WERI-Rb-1 (cell line): ENCODE data around the gene KRT36.

Experiments used
- DNase-seq: peaks from one replicate; pipeline ENCODE4 v3.0.0-alpha.2; 2020
- H3K27ac ChIP-seq: fragments of 250-450 bp; sonication (Bioruptor Pico); 2 replicates; pipeline ENCODE4 v1.5.1; 2020; ENCODE audit warnings: mild to moderate bottlenecking, moderate library complexity
- H3K27me3 ChIP-seq: fragments of 250-450 bp; sonication (Bioruptor Pico); 2 replicates; pipeline ENCODE4 v1.5.1; 2021; ENCODE audit warnings: mild to moderate bottlenecking, low read depth, moderate library complexity; ENCODE audit not compliant: insufficient read depth, severe bottlenecking
- H3K36me3 ChIP-seq: fragments of 250-450 bp; sonication (Bioruptor Pico); 2 replicates; pipeline ENCODE4 v1.5.1; 2020; ENCODE audit warnings: mild to moderate bottlenecking, moderate library complexity
- H3K4me3 ChIP-seq: 2 replicates; pipeline ENCODE4 v1.5.1; 2011; ENCODE audit warnings: low read depth, mild to moderate bottlenecking, control low read depth, low read length
- H3K9me3 ChIP-seq: fragments of 250-450 bp; sonication (Bioruptor Pico); 2 replicates; pipeline ENCODE4 v1.5.1; 2021; ENCODE audit warnings: mild to moderate bottlenecking, moderate library complexity; ENCODE audit not compliant: severe bottlenecking
- TF ChIP-seq, protein P1 (sequence below): IDR thresholded peaks from 2 replicates; pipeline ENCODE4 v1.5.1; 2011; ENCODE audit warnings: low read depth, mild to moderate bottlenecking, control low read depth, inconsistent platforms, low read length

The KRT36 gene

DNA sequence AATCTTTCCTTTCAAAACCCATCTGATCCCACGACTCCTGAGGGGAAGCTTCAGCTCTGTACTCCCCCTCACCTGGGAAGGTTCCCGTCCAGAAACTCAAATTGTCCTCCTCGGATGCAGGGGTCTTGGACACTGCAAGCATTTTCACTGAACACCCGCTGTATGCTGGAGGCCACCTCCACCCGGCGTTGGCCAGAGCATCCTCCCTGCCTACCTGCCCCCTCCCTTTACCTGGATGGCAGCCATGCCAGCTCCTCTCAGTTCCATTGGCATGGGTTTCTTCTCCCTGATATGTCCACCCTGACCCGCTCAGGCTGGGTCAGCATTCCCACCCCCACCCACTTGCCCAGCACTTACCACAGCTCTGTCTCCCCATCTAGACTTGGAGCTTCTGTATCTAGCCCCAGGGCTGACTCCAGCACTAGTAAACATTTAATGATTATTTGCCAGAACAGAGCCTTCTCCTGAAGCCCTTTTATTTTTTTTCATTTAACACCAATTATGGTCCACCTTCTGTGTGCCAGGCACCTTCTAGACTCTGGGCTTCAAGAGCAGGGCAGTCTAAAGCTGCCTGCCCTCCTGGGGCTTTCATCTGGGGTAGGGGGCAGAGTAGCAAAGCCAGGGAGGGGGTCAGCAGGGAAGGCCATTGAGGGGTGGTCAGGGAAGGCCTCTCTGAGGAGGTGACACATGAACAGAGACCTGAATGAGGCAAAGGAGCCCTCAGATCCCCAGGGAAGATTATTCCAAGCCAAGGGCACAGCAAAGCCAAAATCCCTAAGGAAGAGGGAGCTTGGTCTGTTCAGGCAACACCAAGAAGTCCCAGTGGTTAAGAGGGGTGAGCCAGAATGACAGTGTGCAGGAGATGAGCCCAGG is 47.3 kb upstream of the KRT36 start:
- Histone ChIP-seq H3K27me3 (no peaks in the 10 kb centered on the region), H3K36me3 (no peaks in the 10 kb centered on the region), H3K4me3 (no peak overlapping the region), H3K9me3 (peaks cover 2% of the 10 kb centered on the region), H3K27ac (no peak overlapping the region)
- TF ChIP-seq, protein P1, sequence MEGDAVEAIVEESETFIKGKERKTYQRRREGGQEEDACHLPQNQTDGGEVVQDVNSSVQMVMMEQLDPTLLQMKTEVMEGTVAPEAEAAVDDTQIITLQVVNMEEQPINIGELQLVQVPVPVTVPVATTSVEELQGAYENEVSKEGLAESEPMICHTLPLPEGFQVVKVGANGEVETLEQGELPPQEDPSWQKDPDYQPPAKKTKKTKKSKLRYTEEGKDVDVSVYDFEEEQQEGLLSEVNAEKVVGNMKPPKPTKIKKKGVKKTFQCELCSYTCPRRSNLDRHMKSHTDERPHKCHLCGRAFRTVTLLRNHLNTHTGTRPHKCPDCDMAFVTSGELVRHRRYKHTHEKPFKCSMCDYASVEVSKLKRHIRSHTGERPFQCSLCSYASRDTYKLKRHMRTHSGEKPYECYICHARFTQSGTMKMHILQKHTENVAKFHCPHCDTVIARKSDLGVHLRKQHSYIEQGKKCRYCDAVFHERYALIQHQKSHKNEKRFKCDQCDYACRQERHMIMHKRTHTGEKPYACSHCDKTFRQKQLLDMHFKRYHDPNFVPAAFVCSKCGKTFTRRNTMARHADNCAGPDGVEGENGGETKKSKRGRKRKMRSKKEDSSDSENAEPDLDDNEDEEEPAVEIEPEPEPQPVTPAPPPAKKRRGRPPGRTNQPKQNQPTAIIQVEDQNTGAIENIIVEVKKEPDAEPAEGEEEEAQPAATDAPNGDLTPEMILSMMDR: no peak
- DNase-seq: no peak

DNA sequence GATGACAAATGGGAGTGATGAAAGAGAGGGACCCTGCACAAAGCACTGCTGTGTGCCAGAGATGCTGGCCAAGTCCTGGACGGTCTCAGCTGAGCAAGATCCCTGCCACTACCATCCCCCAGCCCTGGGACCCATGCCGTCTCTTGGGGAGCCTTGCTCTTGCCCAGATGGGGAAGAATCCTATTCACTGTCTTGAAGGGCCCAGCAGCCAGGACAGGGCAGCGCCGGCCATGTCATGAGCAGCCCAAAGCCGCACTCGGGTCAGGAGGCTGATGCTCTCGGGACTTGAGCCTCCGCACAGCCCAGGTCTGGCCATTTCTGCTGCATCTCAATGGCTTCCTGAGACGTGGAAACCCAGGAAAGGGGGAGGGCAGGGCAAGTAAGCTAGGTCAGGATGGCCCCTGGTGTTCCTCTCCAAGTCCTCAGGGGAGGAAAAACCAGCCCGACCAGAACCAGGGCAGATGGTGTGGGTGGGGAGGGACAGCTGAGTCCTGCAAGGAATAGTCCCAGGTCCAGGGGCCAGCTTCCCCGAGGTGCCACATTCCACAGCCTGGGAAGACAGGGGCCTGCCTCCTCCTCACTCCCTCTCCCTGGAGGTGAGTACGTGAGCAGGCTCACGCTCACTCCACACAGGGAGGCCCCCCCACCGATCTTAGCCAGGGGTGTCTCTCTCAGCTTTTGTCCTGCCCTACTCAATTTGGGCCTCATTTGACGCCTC is 46.2 kb upstream of the KRT36 start:
- Histone ChIP-seq H3K36me3 (no peaks in the 10 kb centered on the region), H3K27ac (no peak overlapping the region), H3K9me3 (no peaks in the 10 kb centered on the region), H3K4me3 (no peak overlapping the region), H3K27me3 (no peaks in the 10 kb centered on the region)
- TF ChIP-seq, protein P1: no peak
- no peak for DNase-seq

DNA sequence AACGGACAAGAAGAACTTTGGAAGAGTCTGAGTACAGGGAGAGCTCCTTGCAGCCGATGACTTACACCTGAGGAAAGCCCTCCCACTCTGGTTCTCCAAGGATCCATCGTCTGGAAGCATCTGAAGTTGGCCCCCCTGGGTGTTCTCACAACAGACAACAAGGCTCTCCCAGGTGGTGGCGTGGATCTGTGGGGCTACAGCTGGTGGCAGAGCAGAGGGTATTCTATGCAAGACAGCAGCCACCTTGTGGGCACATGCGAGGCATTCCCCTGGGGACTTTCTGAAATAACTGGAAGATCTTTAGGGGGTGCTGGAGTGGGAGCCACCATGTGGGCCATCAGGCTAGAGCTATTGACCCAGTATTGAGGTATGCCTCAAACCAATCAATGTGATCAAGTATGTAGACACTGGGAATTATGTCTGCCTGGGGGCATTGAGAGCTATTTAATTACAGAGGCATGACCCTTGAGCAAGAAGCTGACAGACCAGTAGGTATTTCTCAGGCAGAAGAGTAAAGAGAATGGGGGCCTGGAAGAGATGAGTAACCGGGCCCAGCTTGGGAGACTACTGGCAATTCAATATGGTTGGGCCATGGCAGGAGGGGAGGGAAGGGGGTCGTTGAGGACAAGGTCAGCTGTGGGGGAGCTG is 45.3 kb upstream of the KRT36 start:
- no peaks in the 10 kb centered on the region for H3K36me3 ChIP-seq
- TF ChIP-seq, protein P1: peak; percentile 12; the same call in 1 of the 2 replicates
- no peaks in the 10 kb centered on the region for H3K27me3 ChIP-seq
- H3K27ac ChIP-seq: no peak overlapping the region
- no peak overlapping the region for H3K4me3 ChIP-seq
- H3K9me3 ChIP-seq: no peaks in the 10 kb centered on the region
- DNase-seq: no peak

DNA sequence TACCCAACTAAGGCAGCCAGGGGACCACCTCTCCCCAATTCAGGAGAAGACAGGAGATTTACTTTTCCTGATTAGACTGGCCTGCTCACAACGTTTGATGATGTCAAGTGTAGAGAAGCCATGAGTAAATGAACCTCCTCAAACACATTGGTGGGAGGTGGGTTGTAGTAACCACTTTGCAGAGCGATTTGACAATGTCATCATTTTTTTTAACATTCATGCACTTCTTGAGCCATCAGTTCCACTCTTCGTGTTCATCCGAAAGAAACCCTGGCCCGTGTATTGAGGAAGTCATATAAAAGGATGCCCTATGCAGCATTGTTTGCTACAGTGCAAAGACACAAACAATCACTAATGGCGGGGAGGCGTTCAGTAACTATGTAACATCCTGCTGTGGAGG is 43.9 kb upstream of the KRT36 start:
- Histone ChIP-seq H3K9me3 (no peaks in the 10 kb centered on the region), H3K27ac (no peak overlapping the region), H3K4me3 (no peak overlapping the region), H3K27me3 (no peaks in the 10 kb centered on the region), H3K36me3 (no peaks in the 10 kb centered on the region)
- TF ChIP-seq, protein P1: no peak
- no peak for DNase-seq

DNA sequence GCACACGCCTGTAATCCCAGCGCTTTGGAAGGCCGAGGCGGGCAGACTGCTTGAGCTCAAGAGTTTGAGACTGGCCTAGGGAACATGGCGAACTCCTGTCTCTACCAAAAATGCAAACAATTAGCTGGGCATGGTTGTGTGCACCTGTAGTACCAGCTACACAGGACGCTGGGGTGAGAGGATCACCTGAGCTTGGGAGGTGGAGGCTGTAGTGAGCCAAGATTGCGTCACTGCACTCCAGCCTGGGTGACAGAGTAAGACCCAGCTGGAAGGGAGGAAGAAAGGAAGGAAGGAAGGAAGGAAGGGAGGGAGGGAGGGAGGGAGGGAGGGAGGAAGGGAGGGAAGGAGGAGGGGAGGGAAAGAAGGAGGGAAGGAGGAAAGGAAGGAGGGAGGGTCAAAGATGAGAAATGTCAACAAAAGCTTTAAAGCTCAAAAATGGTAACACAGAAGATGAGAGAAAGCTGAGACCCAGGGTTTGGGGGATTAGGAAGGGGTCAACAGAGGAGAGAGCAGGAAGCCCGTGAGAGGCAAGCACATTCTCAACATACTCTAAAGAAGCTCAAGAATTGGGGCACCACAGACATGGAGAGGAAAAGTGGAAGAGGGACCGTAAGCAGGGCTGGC is 43.3 kb upstream of the KRT36 start:
- Histone ChIP-seq H3K36me3 (no peaks in the 10 kb centered on the region), H3K9me3 (no peaks in the 10 kb centered on the region), H3K27ac (no peak overlapping the region), H3K27me3 (no peaks in the 10 kb centered on the region), H3K4me3 (no peak overlapping the region)
- DNase-seq: no peak
- TF ChIP-seq, protein P1: no peak
